Activated CD4-positive, alpha-beta T cell treated with anti-CD3 and anti-CD28 coated beads, Interleukin-10, Interleukin-2, amounts not matched to agents 100 ng/mL and 50 ng/mL, durations not matched to agents 16 hours and 8 hours (primary cell): ENCODE measurements around the gene THOC1.

Experiments
- DNase-seq: peaks from one replicate; pipeline ENCODE4 v3.0.0-alpha.2; 2020

The THOC1 gene

DNA sequence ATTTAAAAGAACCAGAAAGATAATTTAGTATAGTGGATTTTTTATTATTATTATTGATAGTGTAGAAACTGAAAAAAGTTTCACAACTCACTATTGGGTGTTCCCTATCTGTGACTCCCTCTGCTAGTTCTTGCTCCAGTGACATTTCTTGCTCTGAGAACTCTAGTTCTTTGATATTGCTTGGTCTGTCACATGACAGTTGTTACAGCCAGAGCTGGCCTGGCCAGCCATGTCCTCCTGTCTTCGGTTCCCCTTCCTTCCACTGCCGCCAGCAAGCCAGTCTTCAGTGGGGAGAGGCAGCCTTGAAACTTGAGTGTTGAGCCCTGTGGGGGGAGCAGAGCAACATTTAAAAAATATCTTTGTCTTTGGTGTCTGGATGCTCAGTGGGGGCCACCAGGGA, 7.6 kb upstream of the THOC1 start:
- DNase-seq, result no peak

DNA sequence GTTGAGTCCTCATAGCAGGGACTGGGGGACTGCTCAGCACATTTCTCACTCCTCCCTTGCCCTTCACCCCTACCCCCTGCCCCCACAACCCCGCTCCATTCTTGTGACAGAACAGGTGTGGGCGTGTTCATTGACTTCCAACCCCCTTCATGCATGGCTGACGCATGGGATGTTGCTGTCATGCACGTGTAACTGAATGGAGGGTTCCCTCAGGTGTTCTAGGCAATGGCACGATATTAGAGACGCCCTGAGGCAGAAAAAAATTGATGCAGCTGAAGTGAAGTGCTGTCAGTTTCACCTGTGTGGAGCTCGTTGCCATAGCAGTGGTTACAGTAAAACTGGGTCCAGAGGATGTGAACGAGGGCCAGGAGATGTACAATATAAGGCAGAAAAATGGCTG, 6.5 kb upstream of the THOC1 start:
- no peak for DNase-seq

DNA sequence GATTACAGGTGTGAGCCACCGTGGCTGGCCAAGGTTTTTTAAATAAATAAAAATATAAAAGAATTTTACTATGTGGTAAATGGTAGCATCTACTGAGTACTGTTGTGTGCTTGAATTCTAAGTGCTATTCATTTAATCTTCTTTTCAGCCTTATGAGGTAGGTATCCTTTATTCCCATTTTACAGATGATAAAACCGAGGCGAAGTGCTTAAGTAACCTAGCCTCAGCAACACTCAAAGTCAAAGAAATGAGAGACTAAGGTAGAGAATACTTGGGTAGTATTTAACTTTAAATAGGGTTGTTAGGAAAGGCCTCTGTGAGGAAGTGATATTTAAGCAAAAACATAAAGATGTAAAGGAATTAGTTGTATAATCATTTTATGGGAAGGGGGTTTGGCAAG, 5.7 kb upstream of the THOC1 start:
- no peak for DNase-seq

DNA sequence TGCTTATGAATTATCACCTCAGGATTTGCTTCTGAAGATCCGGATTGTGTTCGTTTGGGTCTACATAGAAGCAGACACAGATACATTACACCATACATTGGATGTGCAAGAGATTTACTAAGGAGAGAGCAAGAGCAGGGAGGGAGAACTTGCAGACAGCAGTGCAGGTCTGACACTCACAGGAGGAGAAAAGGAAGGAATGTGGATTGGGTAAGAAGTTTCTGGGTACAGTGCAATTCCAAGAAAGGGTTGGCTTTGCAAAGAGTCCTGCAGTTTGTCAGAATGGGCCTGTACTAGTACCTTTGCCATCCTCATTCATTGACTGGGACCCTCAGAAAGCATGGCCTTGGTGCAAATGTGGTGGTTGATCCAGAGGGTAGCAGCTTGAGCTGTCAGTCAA, 4.8 kb upstream of the THOC1 start:
- DNase-seq, result no peak

DNA sequence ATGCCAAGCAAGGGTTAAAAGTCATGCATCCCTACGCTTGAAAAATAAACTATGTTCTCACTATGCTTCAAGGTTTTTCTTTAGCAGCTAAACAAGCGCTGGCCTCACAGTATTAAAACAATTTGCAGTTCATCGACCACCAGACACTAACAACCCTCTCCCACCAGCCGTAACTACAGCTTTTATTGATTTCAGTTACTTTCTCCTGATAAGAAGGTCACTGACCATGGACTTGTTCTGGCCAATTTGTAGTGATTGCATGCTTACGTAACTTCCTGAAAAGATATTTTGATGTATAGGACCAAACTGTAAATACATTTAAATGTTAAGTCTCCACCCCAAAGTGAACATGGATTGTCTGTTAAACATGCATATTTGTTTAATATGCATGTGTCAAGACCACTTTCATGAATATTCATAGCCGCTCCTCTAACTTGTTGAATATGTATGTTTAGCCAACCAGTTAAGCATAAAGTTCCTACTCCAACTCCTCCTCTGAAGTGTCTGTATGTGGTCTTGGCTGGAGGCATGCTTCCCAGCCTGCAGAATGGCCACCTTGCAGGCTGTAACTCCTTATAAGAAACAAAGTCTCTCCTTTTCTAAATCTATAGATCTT, 1.7 kb upstream of the THOC1 start:
- DNase-seq, result no peak

DNA sequence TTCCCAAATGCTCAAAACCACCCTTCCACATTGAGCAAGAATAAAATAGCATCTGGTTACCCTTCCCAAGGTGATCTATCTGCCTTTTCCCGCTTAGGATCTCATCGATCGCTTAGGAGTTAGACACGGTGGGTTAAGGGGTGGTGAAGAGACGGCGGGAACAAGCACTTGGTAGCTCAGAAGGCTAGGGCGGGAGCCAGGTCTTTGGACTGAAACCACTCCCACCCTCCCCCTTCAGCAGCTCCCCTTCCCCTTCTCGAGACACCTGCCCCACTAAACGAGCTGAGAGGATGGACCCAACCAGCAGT, 513 bp downstream of the THOC1 start:
- DNase-seq, result no peak

DNA sequence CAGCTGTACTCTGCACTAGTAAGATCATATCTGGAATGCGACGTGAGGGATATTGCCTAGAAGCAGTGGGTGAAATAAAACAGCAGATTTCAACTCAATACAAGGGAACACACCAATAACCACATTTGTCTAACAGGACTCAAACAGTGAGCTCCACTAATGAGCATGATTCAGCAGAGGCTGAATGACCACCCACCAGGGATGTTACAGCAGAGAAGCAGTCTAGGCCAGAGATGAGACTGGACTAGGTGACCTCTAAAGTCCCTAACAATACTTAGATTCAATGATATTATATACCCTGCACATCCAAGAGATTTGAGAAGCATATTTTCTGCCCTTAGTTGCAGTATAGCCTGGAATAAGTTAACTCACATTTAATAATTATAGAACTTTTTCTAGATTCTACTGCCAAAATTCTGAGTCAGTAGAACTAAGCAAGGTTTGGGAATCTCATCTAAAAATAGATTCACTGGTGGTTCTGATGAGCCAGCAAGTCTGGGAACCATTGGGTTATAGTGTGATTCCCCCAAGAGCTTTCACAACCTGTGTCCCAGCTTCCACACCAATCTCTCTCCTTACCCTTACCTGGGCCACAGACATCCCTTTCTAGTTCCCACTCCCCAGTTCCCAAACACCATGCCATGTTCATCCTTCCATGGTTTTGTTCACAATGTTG, 6.3 kb downstream of the THOC1 start:
- DNase-seq, result no peak

DNA sequence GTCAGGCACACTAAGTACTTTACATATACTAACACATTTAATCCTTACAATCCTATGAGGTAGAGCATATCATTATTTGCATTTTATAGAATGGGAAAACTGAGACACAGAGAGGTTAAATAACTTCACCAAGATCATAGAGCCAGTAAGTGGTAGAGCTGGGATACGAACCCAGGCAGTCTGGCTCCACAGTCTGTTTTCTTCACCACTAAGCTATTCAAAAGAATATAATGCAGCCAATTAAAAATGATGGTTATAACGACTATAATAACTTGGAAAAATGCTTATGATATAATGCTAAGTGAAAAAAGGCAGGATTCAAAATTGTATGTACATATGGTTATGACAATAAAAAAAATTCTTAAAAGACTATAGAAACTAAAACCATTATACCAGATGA, 7.3 kb downstream of the THOC1 start:
- DNase-seq, result no peak

DNA sequence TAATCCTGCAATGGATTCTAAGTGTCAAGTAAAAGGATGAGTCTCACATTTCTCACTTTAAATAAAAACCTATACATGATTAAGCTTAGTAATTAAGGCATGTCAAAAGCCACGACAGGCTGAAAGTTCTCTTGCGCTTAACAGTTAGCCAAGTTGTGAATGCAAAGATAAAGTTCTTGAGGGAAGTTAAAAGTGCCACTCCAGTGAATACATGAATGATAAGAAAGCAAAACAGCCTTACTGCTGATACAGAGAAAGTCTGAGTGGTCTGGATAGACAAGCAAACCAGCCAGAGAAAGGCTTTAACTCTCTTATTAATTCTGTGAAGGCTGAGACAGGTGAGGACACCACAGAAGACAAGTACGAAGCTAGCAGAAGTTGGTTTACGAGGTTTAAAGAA, 12.7 kb downstream of the THOC1 start:
- no peak for DNase-seq

DNA sequence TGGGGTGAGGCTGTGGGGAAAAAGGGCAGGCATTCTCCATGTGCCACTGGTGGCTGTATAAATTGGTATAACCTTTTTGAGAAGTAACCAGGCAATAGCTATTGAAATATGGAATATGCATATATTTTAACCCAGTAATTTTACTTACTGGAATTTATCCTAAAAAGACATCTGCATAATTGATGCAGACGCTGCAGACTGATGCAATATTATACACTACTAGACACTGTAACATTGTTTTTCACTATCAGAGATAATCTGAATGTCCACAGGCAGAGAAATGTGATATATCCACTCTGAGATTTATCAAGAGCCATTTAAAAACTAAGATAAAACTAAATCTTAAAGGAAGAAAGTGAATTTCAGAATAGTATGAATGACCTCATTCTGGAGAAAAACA, 14.7 kb downstream of the THOC1 start:
- DNase-seq, result no peak

DNA sequence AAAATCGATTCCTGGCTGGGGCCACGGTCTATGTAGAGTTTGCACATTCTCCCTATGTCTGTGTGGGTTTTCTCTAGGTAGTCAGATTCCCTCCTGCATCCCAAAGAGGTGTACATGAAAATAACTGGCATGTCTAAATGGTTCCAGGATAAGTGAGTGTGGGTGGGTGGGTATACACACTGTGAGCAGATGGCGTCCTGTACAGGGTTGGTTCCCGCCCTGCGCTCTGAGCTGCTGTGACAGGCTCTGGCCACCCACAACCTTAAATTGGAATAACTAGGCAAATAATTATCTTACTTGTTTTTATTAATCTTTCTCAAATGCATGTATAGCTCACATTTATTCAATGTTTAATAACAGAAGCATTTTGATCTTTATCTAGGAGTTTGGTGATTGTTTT, 16.3 kb downstream of the THOC1 start:
- DNase-seq, result no peak

DNA sequence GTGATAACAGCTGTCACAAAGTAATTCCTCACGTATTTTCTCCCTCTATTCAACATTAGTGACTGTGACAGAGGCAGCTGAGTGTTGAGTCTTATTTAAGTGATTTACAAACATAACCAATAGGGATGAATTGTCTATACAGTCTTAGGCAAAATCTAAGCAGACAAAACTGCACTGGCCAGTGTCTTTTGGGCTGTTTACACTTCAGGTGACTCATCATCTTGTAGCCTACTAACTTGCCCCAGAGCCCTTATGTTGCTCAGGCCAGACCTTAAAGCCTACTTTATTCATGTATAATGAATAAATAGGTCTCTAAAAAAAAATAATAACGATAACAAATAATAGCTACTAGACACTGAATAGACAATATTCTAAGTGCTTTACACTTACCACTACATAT, 17.2 kb downstream of the THOC1 start:
- DNase-seq, result no peak

DNA sequence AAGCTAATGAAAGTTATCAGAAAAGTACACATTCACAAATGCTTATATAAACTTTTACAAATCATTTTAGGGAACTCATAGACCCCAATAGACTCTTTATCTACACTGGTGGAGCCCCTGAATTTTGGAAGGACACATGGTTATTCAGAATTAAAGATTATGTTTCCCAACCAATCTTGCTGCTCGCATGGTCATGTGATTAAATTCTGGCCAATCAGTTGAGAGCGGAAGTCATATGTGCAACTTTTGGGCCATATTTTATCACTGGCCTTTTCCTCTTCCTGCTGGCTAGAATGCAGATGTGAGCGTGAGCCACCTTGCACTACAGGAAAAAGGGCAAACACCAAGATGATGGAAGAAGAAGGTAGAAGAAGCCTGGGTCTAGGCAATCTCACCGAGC, 19.8 kb downstream of the THOC1 start:
- no peak for DNase-seq

DNA sequence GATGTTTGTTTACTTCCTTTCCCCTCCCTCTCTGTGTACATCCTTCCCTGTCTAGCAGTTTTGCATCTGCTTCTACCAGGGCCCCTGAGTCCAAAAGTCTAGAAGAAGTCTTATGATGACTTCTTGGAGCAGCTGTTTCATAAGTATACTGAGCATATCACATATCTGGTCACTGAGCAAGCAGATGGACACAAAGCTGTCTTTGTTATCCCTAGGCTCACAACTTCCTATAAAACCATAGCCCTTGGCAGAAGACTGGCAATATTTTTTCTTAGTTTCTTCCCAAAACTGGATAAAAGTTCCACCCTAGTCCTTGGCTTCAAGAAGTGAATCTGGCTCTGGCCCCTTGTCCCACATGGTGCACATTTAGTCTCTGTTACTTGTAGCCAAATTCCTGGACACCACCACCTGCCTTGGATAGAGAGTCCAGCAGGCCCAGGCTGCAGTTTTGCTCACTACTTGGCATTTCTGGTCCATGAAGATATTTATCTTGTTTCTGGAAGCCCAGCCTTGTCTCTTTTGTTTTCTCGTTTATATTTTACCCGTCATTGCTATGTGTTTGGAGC, 22.5 kb downstream of the THOC1 start:
- no peak for DNase-seq

DNA sequence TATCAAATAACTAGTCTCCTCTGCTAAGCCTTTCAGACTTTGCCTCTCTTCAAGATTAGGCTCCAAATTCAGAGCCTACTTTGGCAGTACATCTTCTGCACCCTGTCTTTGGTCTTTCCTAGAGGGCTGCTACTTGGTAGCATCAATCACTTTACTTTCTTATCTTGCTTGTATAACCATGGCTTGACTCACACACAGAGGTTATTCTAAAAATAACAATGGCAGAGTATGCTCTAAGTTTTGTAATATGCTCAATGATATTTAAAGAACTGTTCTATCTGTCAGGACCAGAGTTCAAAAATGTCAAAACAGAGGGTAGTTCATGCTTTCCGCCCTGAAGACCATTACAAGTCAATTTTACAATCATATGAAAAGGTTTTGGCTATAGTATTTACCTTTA, 27.7 kb downstream of the THOC1 start:
- no peak for DNase-seq

DNA sequence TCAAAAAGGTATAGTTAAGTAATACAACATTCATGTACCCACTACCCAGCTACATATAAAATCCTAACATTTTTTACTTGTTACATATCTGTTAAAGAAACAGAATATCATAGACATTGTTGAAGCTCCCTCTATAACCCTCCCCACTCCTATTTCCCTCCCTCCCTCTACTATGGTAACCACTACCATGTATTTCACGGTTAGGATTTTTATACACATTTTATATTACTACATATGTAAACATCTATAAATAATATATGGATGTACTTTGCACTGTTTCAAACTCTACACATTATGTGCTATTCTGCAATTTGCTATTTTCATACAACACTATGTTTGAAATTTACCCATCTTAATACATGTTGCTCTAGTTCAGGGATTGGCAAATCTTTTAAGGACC, 36.3 kb downstream of the THOC1 start:
- no peak for DNase-seq

DNA sequence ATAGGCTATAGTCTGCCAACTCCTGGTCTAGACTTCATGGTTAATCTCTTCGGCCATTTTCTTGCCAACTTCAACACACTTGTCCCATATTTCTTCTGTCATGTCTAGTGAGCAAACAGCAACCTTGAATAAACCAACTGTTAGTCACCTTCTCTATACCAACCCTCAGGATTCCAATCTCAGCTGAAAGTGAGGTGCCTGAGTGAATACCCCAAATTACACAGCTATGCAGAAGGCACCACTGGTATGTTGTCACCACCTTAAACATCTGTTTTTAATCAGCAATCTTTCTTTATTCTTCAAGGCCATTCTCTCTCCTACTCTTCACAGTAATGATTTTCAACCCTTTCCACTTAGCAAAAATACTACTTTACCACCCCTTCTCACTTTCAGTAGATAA, 39.3 kb downstream of the THOC1 start:
- no peak for DNase-seq

DNA sequence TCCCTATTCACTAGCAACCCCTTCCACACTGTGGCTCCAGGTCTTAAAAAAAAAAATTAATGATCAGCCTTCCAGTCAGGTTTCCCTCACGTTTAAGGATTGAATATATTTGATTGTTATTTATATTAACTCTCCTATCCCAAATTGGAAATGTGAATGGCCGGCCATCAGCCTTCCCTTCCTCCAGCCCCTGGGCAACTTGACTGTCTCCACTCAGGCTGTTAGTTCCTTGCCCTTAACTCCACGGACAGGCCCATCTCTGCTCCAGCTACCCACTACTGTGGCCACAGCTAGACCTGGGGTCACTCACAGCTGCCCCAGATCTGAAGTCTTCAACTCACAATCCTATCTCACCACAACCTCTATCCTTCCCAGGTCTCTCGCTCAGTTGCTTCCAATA, 39.9 kb downstream of the THOC1 start:
- no peak for DNase-seq

DNA sequence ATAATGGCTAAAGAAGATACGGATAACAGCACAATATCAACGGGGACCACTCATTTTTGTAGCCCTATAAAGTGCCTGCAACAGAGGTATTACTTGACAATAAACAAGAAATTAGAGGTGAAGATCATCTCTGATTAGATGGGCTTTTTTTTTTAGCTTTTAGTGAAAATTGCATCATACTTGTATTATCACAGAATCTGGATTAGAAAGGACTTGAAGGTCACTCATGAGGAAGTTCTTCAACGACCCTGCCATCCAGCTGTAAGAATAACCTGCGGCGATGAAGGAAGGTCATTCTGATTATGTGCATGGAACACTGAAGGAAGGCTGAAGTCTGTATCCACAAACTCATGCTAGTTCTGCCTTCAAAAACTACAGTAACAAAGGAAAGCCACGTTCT, 40.5 kb downstream of the THOC1 start:
- no peak for DNase-seq

DNA sequence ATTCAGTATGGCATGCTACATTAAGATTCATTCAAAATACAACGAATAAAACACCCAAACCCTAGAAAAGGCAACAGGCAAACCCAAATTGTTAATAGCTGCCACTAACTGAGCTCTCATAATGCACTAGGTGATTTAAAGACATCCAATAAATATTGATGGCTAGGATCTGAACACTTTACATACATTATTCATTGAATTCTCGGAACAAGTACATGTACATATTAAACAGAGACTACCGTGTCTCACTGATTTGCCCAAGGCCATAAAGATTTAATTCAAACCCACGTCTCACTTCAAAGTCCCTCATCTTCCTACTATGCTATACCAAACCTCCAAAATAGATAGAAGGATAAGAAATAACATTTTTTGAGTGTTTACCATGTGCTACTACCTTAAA, 42.1 kb downstream of the THOC1 start:
- DNase-seq, result no peak

DNA sequence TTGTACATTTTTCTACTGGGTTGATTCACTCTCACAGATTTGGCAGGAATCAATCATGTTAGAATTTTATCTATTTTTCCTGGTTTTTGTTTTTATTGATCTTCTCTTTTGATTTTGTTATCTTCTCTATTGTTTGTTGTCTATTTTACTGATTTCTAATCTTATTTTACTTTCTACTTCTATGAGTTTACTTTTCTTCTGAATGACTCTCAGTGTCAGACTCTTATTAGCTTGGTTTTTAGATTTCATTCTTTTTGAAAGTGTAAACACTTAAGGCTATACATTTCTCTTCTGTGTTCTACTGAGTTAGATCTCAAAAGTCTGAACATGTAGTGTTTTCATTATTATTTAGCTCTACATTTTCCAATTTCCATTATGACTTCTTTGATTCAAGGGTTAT, 47.1 kb downstream of the THOC1 start:
- no peak for DNase-seq

DNA sequence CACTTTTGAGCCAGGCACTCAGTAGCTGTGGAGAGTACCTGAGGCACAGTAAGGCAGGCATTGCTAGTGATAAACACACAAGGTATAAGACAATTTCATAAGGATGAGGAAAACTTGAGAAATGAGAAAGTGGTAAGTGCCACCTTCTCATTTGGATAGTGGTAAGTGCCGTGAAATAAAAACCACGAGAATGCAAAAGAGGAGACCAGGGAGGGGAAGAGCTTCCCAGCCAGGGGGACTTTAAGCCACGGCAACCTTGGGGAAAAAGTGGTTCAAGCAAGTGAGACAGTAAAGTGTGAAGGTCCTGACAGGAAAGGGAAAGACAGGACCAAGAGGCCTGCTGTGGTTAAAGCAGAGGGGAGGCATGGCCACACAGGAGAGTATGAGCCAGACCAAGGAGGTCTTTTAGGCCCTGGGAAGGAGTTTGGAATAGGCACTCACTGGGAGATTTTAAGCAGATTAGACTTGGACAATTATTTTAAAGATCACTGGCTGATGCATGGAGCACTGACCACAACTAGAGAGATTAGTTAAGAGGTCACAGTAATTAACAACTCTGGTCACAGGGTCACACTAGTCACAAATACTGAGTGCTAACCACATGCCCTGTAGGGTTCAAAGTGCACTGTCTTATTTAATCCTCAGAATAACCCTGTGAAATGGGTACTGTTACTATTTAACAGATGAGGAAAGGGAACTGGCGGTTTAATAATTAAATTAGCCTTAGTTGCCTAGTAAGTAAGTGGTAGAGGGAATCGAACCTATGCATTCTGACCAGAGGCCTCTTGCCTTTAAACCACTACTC, 50.1 kb downstream of the THOC1 start:
- no peak for DNase-seq

DNA sequence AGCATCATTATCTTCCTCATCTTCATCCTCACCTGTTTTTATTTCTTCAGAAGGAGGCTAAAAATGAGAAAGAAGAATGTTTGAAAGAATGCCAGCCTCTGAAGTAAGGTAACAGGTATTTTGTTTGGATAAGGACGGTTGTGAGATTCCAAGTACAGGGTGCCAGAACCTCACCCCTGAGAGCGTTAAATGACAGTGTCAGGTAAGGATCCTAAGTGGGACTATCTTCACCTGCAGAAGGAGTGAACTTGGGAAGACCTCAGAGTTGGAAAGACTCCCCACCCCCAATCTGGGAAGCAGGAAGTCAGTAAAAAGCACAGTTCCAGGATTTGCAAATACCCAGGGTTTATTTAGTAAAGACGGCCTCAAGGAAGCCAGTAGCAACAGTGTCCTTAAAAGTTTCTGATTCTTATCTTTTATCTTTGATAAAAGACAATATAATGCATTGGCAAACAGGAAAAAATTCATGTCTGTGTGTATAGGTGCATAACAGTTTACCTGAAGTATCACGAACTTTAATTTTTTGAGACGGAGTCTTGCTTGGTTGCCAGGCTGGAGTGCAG, 52.3 kb downstream of the THOC1 start:
- DNase-seq, result no peak

DNA sequence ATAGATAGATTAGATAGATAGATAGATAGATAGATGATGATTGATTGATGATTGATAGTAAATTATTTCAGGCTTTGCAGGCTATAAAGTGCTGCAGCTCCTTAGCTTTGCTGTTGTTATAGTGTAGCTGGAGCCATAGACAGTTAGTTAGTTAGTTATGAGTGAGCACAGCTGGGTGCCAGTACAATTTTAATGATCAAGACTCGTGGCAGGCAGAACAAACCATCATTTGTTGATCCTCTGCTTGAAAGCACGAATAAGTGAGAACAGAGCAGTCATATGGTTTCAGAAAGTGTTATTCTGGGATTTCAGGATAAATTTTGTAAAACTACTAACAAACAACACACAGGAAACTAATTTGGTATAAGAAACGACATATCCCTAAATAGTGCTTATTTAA, 53.9 kb downstream of the THOC1 start:
- no peak for DNase-seq
